NCI-H526 treated with DMSO at 0.1 percent for 48 hours (cell line): ENCODE data around the gene SCAANT1.

ENCODE experiments used
- DNase-seq: peaks from one replicate; lab custom pipeline; 2025; lab: John Stamatoyannopoulos, UW

SCAANT1 gene

GRCh38 chr3:63900459-63900858 lies 11.7 kb downstream of the SCAANT1 start:
- DNase-seq = no peak

GRCh38 chr3:63900010-63900409 lies 12.2 kb downstream of the SCAANT1 start:
- no peak for DNase-seq

GRCh38 chr3:63896332-63897030 lies 15.7 kb downstream of the SCAANT1 start:
- DNase-seq = no peak

GRCh38 chr3:63895422-63896189 lies 16.6 kb downstream of the SCAANT1 start:
- no peak for DNase-seq

- DNase-seq = no peak
Measured at GRCh38 chr3:63892773-63893352, 19.3 kb downstream of the SCAANT1 start.

GRCh38 chr3:63891518-63891917 lies 20.7 kb downstream of the SCAANT1 start:
- no peak for DNase-seq

- DNase-seq = no peak
Measured at GRCh38 chr3:63886858-63887257, 25.3 kb downstream of the SCAANT1 start.

GRCh38 chr3:63880653-63881052 lies 31.5 kb downstream of the SCAANT1 start:
- no peak for DNase-seq

GRCh38 chr3:63878394-63879060 lies 33.7 kb downstream of the SCAANT1 start:
- no peak for DNase-seq

GRCh38 chr3:63877737-63878393 lies 34.3 kb downstream of the SCAANT1 start:
- no peak for DNase-seq

- DNase-seq = no peak
Measured at GRCh38 chr3:63876260-63876659, 35.9 kb downstream of the SCAANT1 start.

- DNase-seq = no peak
Measured at GRCh38 chr3:63875510-63875909, 36.7 kb downstream of the SCAANT1 start.

- DNase-seq = no peak
Measured at GRCh38 chr3:63874769-63875168, 37.4 kb downstream of the SCAANT1 start.

GRCh38 chr3:63872135-63872924 lies 39.9 kb downstream of the SCAANT1 start:
- DNase-seq = no peak

GRCh38 chr3:63870615-63871005 lies 41.6 kb downstream of the SCAANT1 start:
- no peak for DNase-seq

GRCh38 chr3:63869940-63870614 lies 42.1 kb downstream of the SCAANT1 start:
- DNase-seq = no peak

GRCh38 chr3:63867225-63867624 lies 45.0 kb downstream of the SCAANT1 start:
- no peak for DNase-seq

- no peak for DNase-seq
Measured at GRCh38 chr3:63864965-63865327, 47.2 kb downstream of the SCAANT1 start.

- DNase-seq = no peak
Measured at GRCh38 chr3:63864008-63864964, 47.9 kb downstream of the SCAANT1 start.
